Pancreas (tissue), 10 donors: ENCODE results near the gene FBXO11. TPM values are rescaled to one million over a fixed set of nuclear protein-coding genes. Genes with fewer than 3 reads are reported as not detected.

Experiments used
- ATAC-seq, 4 donors: fragments of 200-7000 bp; cut with Tn5 transposase; one replicate each; pipeline versions ENCODE4 v1.8.0 to v1.9.1; 2020; ENCODE audit warnings: mild to moderate bottlenecking in 4 of 4, moderate library complexity in 4 of 4
- DNase-seq, 6 donors: peaks; one replicate each; pipeline ENCODE4 v3.0.0-alpha.2; 2020
- FAIRE-seq: peaks from 2 replicates; lab custom pipeline; 2012; peaks lifted over from hg19 to GRCh38; lab: Jason Lieb, UNC
- H3K27ac ChIP-seq, 4 donors: fragments of 200-600 bp; sonication (generic); 1 replicate in 3 of 4; 2 replicates in 1 of 4; pipeline versions ENCODE4 v1.5.0 to v1.8.0; 2020
- H3K27me3 ChIP-seq, 4 donors: fragments of 200-600 bp; one replicate each; pipeline ENCODE4 v1.8.0; 2021
- H3K36me3 ChIP-seq, 3 donors: fragments of 200-600 bp; sonication (generic) in 1 of 3; one replicate each; pipeline versions ENCODE4 v1.5.0 to v1.8.0; 2020 to 2021
- H3K4me1 ChIP-seq, 3 donors: fragments of 200-600 bp; one replicate each; pipeline ENCODE4 v1.8.0; 2021
- H3K4me3 ChIP-seq, 4 donors: fragments of 200-600 bp; sonication (generic) in 2 of 4; one replicate each; pipeline versions ENCODE4 v1.5.0 to v1.8.0; 2020 to 2021
- H3K9me3 ChIP-seq, 4 donors: fragments of 200-600 bp; one replicate each; pipeline ENCODE4 v1.8.0; 2021
- WGBS, 2 donors: extraction: QIAGEN DNeasy Blood & Tissue Kit; methylation state at CpG; one replicate each; pipeline ENCODE4 v1.1.7; 2013; 5-methylcytosine and 5-hydroxymethylcytosine counted together
- intact Hi-C, 3 donors: fragments of 100-400 bp; cut with DNase I; formaldehyde crosslinking; loops; one replicate each; pipeline versions ENCODE4 v1.11.1 to v1.14.2; 2022
- polyA plus RNA-seq, 2 donors: library from polyadenylated mRNA; stranded (reverse); fragments of 200-250 nt; gene quantifications; one replicate each; pipeline ENCODE4 v1.2.3, GENCODE V29; 2013
- total RNA-seq, 6 donors: library from RNA; stranded (reverse); fragmentation: NEBNext Ultra II Directional in 4 of 6; extraction: Animal tissue kit (Norgen Biotek cat#: 25700) in 4 of 6; gene quantifications; one replicate each; pipeline versions ENCODE4 v1.2.1 to v1.2.4, GENCODE V29; 2021 to 2023
- TF ChIP-seq, protein P1 (sequence below), 4 donors: fragments of 200-600 bp; sonication (generic) in 3 of 4; IDR thresholded peaks; one replicate each; pipeline versions ENCODE4 v1.5.0 to v1.8.0; 2021; ENCODE audit warnings: antibody characterized with exemption in 4 of 4
- donor health status: healthy with polysubstance abuse.
- donor health status: DM: no; HTN: no; CAD: no; lungs with moderate emphysema.
- donor health status: DM: no; HTN: no; CAD: no.
- donor health status: control.
- donor health status: control.
- donor health status: Bipolar disorder and iron deficiency.
- donor health status: DM: yes; HTN: yes; CAD: no.
- donor health status: DM: no; HTN: no; CAD: no.
- donor health status: DM: no; HTN: no; CAD: no.
- donor health status: DM: yes; HTN: yes; CAD: no.

Gene FBXO11
- total and polyA plus RNA-seq, 8 donors, result 15.2 to 40.1 (median 24.8) TPM

GRCh38 chr2:47870641-47871540, 35.4 kb downstream of the FBXO11 start:
- intact Hi-C loops, result no loop called here
- TF ChIP-seq, protein P1, sequence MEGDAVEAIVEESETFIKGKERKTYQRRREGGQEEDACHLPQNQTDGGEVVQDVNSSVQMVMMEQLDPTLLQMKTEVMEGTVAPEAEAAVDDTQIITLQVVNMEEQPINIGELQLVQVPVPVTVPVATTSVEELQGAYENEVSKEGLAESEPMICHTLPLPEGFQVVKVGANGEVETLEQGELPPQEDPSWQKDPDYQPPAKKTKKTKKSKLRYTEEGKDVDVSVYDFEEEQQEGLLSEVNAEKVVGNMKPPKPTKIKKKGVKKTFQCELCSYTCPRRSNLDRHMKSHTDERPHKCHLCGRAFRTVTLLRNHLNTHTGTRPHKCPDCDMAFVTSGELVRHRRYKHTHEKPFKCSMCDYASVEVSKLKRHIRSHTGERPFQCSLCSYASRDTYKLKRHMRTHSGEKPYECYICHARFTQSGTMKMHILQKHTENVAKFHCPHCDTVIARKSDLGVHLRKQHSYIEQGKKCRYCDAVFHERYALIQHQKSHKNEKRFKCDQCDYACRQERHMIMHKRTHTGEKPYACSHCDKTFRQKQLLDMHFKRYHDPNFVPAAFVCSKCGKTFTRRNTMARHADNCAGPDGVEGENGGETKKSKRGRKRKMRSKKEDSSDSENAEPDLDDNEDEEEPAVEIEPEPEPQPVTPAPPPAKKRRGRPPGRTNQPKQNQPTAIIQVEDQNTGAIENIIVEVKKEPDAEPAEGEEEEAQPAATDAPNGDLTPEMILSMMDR (IDR thresholded peaks at IDR 0.05), result no peak
- no peak for FAIRE-seq
- Histone ChIP-seq H3K27ac (no peak overlapping the region), H3K9me3 (no peaks in the 10 kb centered on the region), H3K36me3 (no peaks in the 10 kb centered on the region), H3K4me1 (peaks cover 0 to 27% (median 16%) of the 10 kb centered on the region in 3 donors), H3K27me3 (no peaks in the 10 kb centered on the region), H3K4me3 (no peak overlapping the region)
- no peak for ATAC-seq
- 82 to 87% methylated on average over 7 of the region's 7 CpGs for WGBS, 2 donors
- DNase-seq, result no peak

DNA sequence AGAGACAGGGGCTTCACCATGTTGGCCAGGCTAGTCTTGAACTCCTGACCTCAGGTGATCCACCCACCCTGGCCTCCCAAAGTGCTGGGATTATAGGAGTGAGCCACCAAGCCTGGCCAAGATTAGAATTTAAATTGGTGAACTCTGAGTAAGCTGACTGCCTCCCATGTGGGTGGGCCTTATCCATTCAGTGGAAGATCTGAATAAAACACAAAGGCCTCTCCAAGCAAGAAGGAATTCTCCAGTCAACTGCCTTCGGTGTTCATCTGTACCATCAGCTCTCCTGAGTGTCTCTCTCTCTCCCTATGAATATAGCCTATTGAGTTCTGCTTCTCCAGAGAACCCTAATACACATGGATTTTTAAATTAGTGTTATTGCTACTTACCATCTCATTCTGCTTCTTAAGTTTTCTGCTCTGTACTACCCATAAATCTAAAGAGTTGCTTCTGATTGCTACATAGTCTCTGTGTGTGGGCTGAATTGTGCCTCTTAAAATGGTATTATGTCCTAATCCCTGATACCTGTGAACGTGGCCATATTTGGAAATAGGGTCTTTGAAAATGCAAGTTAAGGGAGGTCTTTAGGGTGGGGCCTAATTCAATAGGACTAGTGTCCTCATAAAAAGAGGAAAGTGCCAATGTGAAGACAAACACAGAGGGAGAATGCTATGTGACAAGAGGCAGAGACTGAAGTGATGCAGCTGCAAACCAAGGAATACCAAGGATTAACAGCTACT, 36.3 kb downstream of the FBXO11 start:
- H3K27me3 ChIP-seq, result no peaks in the 10 kb centered on the region
- H3K4me3 ChIP-seq, result no peak overlapping the region
- WGBS, 2 donors, result 96 to 98% methylated on average over 2 of the region's 2 CpGs
- FAIRE-seq, result no peak
- no peak overlapping the region for H3K27ac ChIP-seq
- ATAC-seq, result no peak
- no peaks in the 10 kb centered on the region for H3K9me3 ChIP-seq
- no peaks in the 10 kb centered on the region for H3K36me3 ChIP-seq
- TF ChIP-seq, protein P1 (IDR thresholded peaks at IDR 0.05), result no peak
- intact Hi-C loops, result no loop called here
- no peak for DNase-seq
- peaks cover 0 to 30% (median 16%) of the 10 kb centered on the region in 3 donors for H3K4me1 ChIP-seq

DNA sequence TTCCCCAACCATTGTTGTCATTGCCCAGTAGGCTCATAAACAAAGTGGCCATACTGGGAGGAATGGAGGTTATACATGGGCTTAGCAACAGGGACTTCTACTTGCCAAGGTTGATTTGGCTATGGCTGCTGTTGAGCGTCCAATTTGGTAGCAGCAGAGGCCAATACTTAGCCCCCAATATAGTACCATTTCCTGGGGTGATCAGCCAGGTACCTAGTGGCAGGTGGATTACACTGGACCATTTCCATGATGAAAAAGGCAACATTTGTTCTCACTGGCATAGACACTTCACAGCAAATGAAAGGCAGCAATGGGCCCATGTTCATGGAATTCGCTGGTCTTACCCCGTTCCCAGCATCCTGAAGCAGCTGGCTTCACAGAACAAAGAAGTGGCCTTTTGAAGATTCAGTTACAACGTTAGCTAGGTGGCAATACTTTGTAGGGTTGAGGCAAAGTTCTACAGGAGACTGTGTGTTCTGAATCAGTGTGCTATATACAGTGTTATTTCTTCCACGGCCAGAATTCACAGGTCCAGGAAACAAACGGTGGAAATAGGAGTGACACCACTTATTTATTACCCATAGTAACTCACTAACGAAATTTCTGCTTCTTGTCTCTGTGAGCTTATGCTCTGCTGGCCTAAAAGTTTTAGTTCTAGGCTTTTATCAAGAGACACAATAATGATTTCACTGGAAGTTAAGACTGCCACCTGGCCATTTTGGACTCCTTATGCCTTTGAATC, 37.5 kb downstream of the FBXO11 start:
- TF ChIP-seq, protein P1 (IDR thresholded peaks at IDR 0.05), result no peak
- Histone ChIP-seq H3K4me1 (peaks cover 0 to 39% (median 16%) of the 10 kb centered on the region in 3 donors), H3K27ac (peak overlapping the region in 1 of 4 donors; percentile 5), H3K27me3 (no peaks in the 10 kb centered on the region), H3K9me3 (no peaks in the 10 kb centered on the region), H3K4me3 (no peak overlapping the region), H3K36me3 (no peaks in the 10 kb centered on the region)
- no peak for FAIRE-seq
- intact Hi-C loops, result no loop called here
- WGBS, 2 donors, result 87 to 89% methylated on average over 7 of the region's 7 CpGs
- no peak for ATAC-seq
- no peak for DNase-seq

GRCh38 chr2:47867205-47867604, 39.1 kb downstream of the FBXO11 start:
- peak overlapping the region in 2 of 4 donors; percentile 44 to 71 for H3K27ac ChIP-seq
- FAIRE-seq, result peak; percentile 70
- DNase-seq, result peak in 3 of 6 donors; percentile 25 to 53 (median 43)

More at GRCh38 chr2:47867205-47867604, 39.1 kb downstream of the FBXO11 start:
- Histone ChIP-seq H3K4me1 (peaks cover 0 to 39% (median 16%) of the 10 kb centered on the region in 3 donors), H3K27me3 (no peaks in the 10 kb centered on the region), H3K36me3 (no peaks in the 10 kb centered on the region), H3K9me3 (no peaks in the 10 kb centered on the region), H3K4me3 (no peak overlapping the region)
- TF ChIP-seq, protein P1 (IDR thresholded peaks at IDR 0.05), result no peak
- 0 to 1% methylated on average over 2 of the region's 2 CpGs for WGBS, 2 donors
- peak; percentile 88 to 94 (median 90) for ATAC-seq
- intact Hi-C loops, result no loop called here
